Measurements from ENCODE around the gene EARS2. TPM values are rescaled to one million over a fixed set of nuclear protein-coding genes. Genes with fewer than 3 reads are reported as not detected.

EARS2 gene
- total RNA-seq, 1 donor, result 32.6 TPM

DNA sequence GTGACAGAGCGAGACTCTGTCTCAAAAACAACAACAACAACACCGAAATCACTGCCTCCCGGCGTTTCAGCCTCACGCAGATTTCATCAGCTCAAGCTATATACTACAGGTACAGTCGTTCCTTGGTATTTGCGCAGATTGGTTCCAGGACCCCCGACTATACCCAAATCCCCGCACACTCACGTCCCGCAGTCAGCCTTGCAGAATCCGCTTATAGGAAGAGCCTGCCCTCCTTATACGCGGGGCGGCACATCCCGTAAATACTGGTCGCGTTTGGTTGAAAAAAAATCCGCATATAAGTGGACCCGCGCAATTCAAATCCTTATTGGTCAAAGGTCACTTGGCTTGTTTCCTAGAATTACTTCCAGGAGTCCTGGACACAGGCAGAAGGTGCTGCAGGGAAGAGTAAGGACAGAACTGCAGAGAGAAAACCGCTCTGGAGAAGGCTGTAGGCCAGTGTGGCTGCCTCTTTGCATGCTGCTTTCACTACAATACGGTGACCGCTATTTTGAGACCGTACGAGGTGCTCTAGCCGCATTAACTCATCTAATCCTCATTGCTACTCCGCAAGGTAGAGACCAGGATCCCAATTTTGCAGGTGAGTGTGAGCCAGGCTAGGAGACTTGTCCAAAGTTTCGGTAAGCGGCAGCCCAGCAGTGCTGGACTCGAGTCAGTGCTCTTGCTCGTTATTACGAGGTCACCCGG is 38.2 kb upstream of the EARS2 start:
- peaks cover 55% of the 10 kb centered on the region for H3K79me2 ChIP-seq (ENCODE audit: insufficient read depth, low read length)
- TF ChIP-seq, protein P1, sequence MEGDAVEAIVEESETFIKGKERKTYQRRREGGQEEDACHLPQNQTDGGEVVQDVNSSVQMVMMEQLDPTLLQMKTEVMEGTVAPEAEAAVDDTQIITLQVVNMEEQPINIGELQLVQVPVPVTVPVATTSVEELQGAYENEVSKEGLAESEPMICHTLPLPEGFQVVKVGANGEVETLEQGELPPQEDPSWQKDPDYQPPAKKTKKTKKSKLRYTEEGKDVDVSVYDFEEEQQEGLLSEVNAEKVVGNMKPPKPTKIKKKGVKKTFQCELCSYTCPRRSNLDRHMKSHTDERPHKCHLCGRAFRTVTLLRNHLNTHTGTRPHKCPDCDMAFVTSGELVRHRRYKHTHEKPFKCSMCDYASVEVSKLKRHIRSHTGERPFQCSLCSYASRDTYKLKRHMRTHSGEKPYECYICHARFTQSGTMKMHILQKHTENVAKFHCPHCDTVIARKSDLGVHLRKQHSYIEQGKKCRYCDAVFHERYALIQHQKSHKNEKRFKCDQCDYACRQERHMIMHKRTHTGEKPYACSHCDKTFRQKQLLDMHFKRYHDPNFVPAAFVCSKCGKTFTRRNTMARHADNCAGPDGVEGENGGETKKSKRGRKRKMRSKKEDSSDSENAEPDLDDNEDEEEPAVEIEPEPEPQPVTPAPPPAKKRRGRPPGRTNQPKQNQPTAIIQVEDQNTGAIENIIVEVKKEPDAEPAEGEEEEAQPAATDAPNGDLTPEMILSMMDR (IDR thresholded peaks at IDR 0.05; ENCODE audit: extremely low read depth, low read depth, low read length), result no peak
- H3K36me3 ChIP-seq (ENCODE audit: insufficient read depth, low read length), result peaks cover 33% of the 10 kb centered on the region
- peak overlapping the region; percentile 53 for H2AFZ ChIP-seq (ENCODE audit: low read length)
- peak overlapping the region; percentile 89 for H3K4me3 ChIP-seq (ENCODE audit: insufficient read depth, low read length)
- H3K4me1 ChIP-seq (ENCODE audit: insufficient read depth, low read length), result peaks cover 8% of the 10 kb centered on the region
- H3K27me3 ChIP-seq (ENCODE audit: insufficient read depth, low read length), result no peaks in the 10 kb centered on the region
- H3K27ac ChIP-seq (ENCODE audit: low read depth, low read length), result peak overlapping the region; percentile 67
- peaks cover 31% of the 10 kb centered on the region for H4K20me1 ChIP-seq (ENCODE audit: insufficient read depth, low read length)
- peak; percentile 67 for DNase-seq (ENCODE audit: insufficient read length, low spot score, missing footprints)
- peak overlapping the region; percentile 81 for H3K4me2 ChIP-seq (ENCODE audit: insufficient read depth, low read length)
- H3K9me3 ChIP-seq (ENCODE audit: low read depth, low read length), result no peaks in the 10 kb centered on the region

DNA sequence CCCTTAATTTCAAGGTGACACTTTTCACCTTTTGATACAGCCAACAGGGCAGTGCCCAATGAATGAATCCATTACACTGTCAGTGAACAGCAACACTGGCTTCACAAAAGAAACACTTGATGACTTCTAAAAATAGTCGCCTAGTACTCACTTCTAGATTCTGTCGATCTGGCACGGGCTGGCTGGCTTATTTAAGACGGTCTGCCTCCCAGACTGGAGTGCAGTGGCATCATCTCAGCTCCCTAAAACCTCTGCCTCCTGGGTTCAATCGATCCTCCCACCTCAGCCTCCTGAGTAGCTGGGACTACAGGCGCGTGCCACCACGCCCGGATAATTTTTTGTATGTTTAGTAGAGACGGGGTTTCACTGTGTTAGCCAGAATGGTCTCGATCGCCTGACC is 37.0 kb upstream of the EARS2 start:
- H3K27me3 ChIP-seq (ENCODE audit: insufficient read depth, low read length), result no peaks in the 10 kb centered on the region
- DNase-seq (ENCODE audit: insufficient read length, low spot score, missing footprints), result peak; percentile 25
- H2AFZ ChIP-seq (ENCODE audit: low read length), result no peak overlapping the region
- TF ChIP-seq, protein P1 (IDR thresholded peaks at IDR 0.05; ENCODE audit: extremely low read depth, low read depth, low read length), result no peak
- H3K4me3 ChIP-seq (ENCODE audit: insufficient read depth, low read length), result no peak overlapping the region
- H4K20me1 ChIP-seq (ENCODE audit: insufficient read depth, low read length), result peaks cover 35% of the 10 kb centered on the region
- H3K4me1 ChIP-seq (ENCODE audit: insufficient read depth, low read length), result peaks cover 8% of the 10 kb centered on the region
- H3K36me3 ChIP-seq (ENCODE audit: insufficient read depth, low read length), result peaks cover 42% of the 10 kb centered on the region
- no peaks in the 10 kb centered on the region for H3K9me3 ChIP-seq (ENCODE audit: low read depth, low read length)
- peaks cover 67% of the 10 kb centered on the region for H3K79me2 ChIP-seq (ENCODE audit: insufficient read depth, low read length)
- H3K27ac ChIP-seq (ENCODE audit: low read depth, low read length), result no peak overlapping the region
- H3K4me2 ChIP-seq (ENCODE audit: insufficient read depth, low read length), result no peak overlapping the region

GRCh38 chr16:23590181-23590580 is 33.0 kb upstream of the EARS2 start:
- no peak overlapping the region for H3K4me2 ChIP-seq (ENCODE audit: insufficient read depth, low read length)
- H3K27me3 ChIP-seq (ENCODE audit: insufficient read depth, low read length), result no peaks in the 10 kb centered on the region
- no peak overlapping the region for H2AFZ ChIP-seq (ENCODE audit: low read length)
- no peak overlapping the region for H3K4me3 ChIP-seq (ENCODE audit: insufficient read depth, low read length)
- no peaks in the 10 kb centered on the region for H3K9me3 ChIP-seq (ENCODE audit: low read depth, low read length)
- TF ChIP-seq, protein P1 (IDR thresholded peaks at IDR 0.05; ENCODE audit: extremely low read depth, low read depth, low read length), result no peak
- H3K36me3 ChIP-seq (ENCODE audit: insufficient read depth, low read length), result peaks cover 55% of the 10 kb centered on the region
- peaks cover 14% of the 10 kb centered on the region for H3K4me1 ChIP-seq (ENCODE audit: insufficient read depth, low read length)
- peaks cover 39% of the 10 kb centered on the region for H4K20me1 ChIP-seq (ENCODE audit: insufficient read depth, low read length)
- H3K27ac ChIP-seq (ENCODE audit: low read depth, low read length), result no peak overlapping the region
- DNase-seq (ENCODE audit: insufficient read length, low spot score, missing footprints), result no peak
- peaks cover 88% of the 10 kb centered on the region for H3K79me2 ChIP-seq (ENCODE audit: insufficient read depth, low read length)

DNA sequence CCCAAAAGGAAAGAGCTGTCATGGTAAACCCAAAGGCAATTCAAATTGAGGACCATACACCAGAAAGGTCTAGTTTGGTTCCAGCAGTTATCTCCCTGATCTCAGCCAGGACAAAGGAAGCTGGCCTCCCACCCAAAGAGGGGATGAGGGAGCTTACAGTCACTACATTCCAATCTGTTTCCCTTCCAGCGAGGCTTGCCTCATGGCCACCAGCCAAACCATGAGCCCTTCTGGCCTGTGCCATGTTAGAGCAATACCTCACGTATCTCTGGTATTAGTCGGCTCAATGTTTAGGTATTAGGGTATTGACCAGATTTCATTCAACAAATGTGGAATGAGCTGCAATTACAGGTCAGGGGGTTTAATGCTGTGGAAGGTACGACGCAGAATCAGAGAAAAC is 30.6 kb upstream of the EARS2 start:
- Histone ChIP-seq H3K4me3 (ENCODE audit: insufficient read depth, low read length) (peak overlapping the region; percentile 10), H3K27ac (ENCODE audit: low read depth, low read length) (peak overlapping the region; percentile 56), H3K27me3 (ENCODE audit: insufficient read depth, low read length) (no peaks in the 10 kb centered on the region), H3K9me3 (ENCODE audit: low read depth, low read length) (no peaks in the 10 kb centered on the region), H2AFZ (ENCODE audit: low read length) (no peak overlapping the region), H3K4me1 (ENCODE audit: insufficient read depth, low read length) (peaks cover 9% of the 10 kb centered on the region), H3K79me2 (ENCODE audit: insufficient read depth, low read length) (peaks cover 70% of the 10 kb centered on the region), H4K20me1 (ENCODE audit: insufficient read depth, low read length) (peaks cover 30% of the 10 kb centered on the region), H3K4me2 (ENCODE audit: insufficient read depth, low read length) (peak overlapping the region; percentile 41), H3K36me3 (ENCODE audit: insufficient read depth, low read length) (peaks cover 56% of the 10 kb centered on the region)
- peak; percentile 92 for DNase-seq (ENCODE audit: insufficient read length, low spot score, missing footprints)
- TF ChIP-seq, protein P1 (IDR thresholded peaks at IDR 0.05; ENCODE audit: extremely low read depth, low read depth, low read length), result no peak
